Ishikawa (cell line): ENCODE results near the gene PLCB1.

Source experiments
- CEBPB ChIP-seq: IDR thresholded peaks from 2 replicates; pipeline ENCODE4 v1.6.1; 2012
- CREB1 ChIP-seq: IDR thresholded peaks from 2 replicates; pipeline ENCODE4 v1.6.1; 2012; ENCODE audit warnings: low read depth
- EGR1 ChIP-seq: IDR thresholded peaks from 2 replicates; pipeline ENCODE4 v1.6.1; 2012
- EP300 ChIP-seq: IDR thresholded peaks from 2 replicates; pipeline ENCODE4 v1.6.1; 2012; ENCODE audit warnings: borderline replicate concordance
- FOXM1 ChIP-seq: IDR thresholded peaks from 2 replicates; pipeline ENCODE4 v1.6.1; 2012; ENCODE audit warnings: low read depth, borderline replicate concordance
- MAX ChIP-seq: IDR thresholded peaks from 2 replicates; pipeline ENCODE4 v1.6.1; 2012
- NFIC ChIP-seq: IDR thresholded peaks from 2 replicates; pipeline ENCODE4 v1.6.1; 2012
- RAD21 ChIP-seq: IDR thresholded peaks from 2 replicates; pipeline ENCODE4 v1.6.1; 2012; ENCODE audit warnings: low read depth
- REST ChIP-seq: IDR thresholded peaks from 2 replicates; pipeline ENCODE4 v1.6.1; 2012; ENCODE audit warnings: low read depth, mild to moderate bottlenecking
- TAF1 ChIP-seq: IDR thresholded peaks from 2 replicates; pipeline ENCODE4 v1.6.1; 2012; ENCODE audit warnings: low read depth, mild to moderate bottlenecking
- TCF12 ChIP-seq: IDR thresholded peaks from 2 replicates; pipeline ENCODE4 v1.6.1; 2012; ENCODE audit warnings: low read depth
- TEAD4 ChIP-seq: IDR thresholded peaks from 2 replicates; pipeline ENCODE4 v1.6.1; 2012
- USF1 ChIP-seq: IDR thresholded peaks from 2 replicates; pipeline ENCODE4 v1.6.1; 2012
- YY1 ChIP-seq: IDR thresholded peaks from 2 replicates; pipeline ENCODE4 v1.6.1; 2012; ENCODE audit warnings: low read depth
- ZBTB7A ChIP-seq: IDR thresholded peaks from 2 replicates; pipeline ENCODE4 v1.6.1; 2012; ENCODE audit warnings: low read depth

Gene PLCB1

GRCh38 chr20:8163543-8163942, 31.5 kb downstream of the PLCB1 start:
- TF ChIP-seq TCF12 = no peak
- TF ChIP-seq FOXM1 = no peak
- TF ChIP-seq NFIC = no peak
- TF ChIP-seq RAD21 = no peak
- no peak for TF ChIP-seq EP300
- TF ChIP-seq TAF1 = no peak
- TF ChIP-seq EGR1 = no peak
- TF ChIP-seq USF1 = no peak
- no peak for TF ChIP-seq CEBPB
- no peak for TF ChIP-seq TEAD4
- TF ChIP-seq MAX = no peak

DNA sequence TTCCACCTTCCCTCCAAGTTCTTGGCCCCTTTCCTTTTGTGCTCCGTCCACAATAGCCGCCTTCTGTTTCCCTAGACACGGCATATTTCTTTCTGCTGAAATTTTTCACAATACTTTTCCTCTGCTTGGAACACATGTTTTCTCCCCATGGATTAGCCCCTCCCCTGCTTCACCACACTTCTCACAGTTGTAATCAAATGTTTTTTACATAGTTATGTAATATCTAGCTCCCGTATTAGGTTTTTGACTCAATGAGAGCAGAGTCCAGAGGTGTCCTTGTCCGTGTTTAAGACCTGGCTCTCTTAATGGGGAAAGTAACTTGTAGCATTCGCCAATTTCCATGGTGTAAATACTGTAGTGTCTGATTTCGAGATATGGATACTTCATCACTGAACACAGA, 34.7 kb downstream of the PLCB1 start:
- no peak for TF ChIP-seq FOXM1
- no peak for TF ChIP-seq CREB1
- TF ChIP-seq YY1 = no peak
- no peak for TF ChIP-seq TCF12
- TF ChIP-seq ZBTB7A = no peak
- no peak for TF ChIP-seq TEAD4
- no peak for TF ChIP-seq EGR1
- TF ChIP-seq EP300 = no peak
- TF ChIP-seq CEBPB = no peak
- TF ChIP-seq NFIC = no peak
- no peak for TF ChIP-seq MAX
- TF ChIP-seq USF1 = no peak
- no peak for TF ChIP-seq TAF1
- TF ChIP-seq RAD21 = no peak
- no peak for TF ChIP-seq REST

GRCh38 chr20:8168785-8169288, 36.8 kb downstream of the PLCB1 start:
- TF ChIP-seq NFIC = no peak
- no peak for TF ChIP-seq TCF12
- no peak for TF ChIP-seq CEBPB
- TF ChIP-seq EGR1 = no peak
- TF ChIP-seq ZBTB7A = no peak
- TF ChIP-seq FOXM1 = no peak
- TF ChIP-seq TEAD4 = no peak
- no peak for TF ChIP-seq MAX
- no peak for TF ChIP-seq YY1
- no peak for TF ChIP-seq REST
- no peak for TF ChIP-seq USF1
- TF ChIP-seq TAF1 = no peak

GRCh38 chr20:8170921-8171320, 38.9 kb downstream of the PLCB1 start:
- TF ChIP-seq RAD21 (no peak), MAX (no peak), TAF1 (no peak), TEAD4 (no peak), EGR1 (no peak), ZBTB7A (no peak), FOXM1 (no peak)

DNA sequence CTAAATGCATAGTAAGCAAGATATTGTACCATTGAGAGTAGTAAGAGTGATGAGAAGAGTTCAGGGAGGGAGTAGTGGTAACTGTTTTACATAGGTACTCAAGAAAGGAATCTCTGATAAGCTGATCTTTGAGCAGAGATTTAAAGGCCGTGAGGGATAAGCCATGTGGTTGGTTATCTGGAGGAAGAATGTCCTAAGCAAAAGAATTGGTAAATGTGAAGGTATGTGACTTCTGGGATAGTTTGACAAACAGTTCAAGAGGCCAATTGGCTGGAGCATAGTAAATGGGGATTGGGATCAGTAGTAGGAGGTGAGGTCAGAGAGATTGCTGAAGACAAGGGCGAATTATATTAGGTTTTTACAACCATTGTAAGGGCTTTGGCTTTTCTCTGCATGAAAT, 40.1 kb downstream of the PLCB1 start:
- TF ChIP-seq USF1 = no peak
- no peak for TF ChIP-seq MAX
- no peak for TF ChIP-seq TAF1
- TF ChIP-seq RAD21 = no peak
- no peak for TF ChIP-seq ZBTB7A
- no peak for TF ChIP-seq EGR1
- no peak for TF ChIP-seq CEBPB
- no peak for TF ChIP-seq TEAD4
